NCI-H2029 treated with DMSO at 0.1 percent for 48 hours (cell line): ENCODE measurements around the gene VWA2.

ENCODE experiments used
- DNase-seq: peaks from one replicate; lab custom pipeline; 2025; lab: John Stamatoyannopoulos, UW

VWA2 gene

GRCh38 chr10:114300036-114300645 is 61.1 kb downstream of the VWA2 start:
- no peak for DNase-seq

GRCh38 chr10:114301177-114301576 is 62.1 kb downstream of the VWA2 start:
- no peak for DNase-seq

DNA sequence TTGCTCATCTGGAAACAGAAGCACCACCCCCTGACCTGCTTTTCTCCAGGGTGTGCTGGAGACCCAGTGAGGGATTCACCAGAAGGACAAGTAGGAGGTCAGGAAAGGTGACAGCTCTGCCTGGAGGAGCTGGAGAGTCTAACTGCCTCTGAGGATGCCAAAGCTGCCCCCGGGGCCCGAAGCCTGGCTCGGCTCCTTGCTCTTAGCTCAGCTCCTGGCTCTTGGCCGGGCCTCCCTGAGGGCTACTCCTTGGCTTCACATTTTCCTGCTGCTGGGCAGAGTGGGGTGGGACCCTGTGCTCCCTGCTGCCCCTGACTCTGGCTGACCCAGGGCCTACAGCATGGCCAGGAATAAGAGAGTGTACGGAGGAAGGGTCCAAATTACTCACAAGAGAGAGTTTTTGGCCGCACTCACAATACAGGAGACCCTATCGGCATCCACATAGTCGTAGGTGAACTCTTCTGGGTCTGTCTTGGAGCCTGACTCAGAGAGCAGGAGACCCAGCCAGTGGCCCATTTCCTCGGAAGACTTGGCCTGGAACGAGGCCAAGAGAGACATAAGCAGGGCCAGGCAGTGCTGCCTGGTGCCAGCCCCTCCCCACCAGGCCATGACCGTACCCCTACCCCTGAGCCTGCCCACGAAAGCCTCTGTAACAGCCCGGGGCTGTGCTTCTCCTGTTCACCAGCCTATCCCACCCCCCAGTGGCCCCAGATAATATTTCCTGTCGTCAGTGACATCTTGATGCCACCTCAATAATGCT is 63.1 kb downstream of the VWA2 start:
- no peak for DNase-seq

DNA sequence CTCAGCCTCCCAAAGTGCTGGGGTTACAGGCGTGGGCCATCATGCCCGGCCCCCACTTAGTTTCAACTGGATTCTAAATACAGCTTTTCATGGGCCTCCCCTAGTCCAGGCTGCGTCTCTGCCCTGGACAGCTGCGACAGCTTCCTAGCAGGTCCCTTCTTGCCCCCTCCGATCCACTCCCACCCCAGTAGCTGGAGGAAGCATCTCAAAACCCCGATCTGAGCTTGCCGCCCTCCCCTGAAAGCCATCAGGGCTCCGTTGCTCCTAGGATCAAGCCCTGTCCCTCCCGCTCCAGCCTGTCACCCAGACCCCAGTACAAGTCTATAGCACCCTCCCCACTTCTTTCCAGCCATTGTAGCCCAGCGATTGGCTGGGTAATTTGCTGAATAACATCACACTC is 64.5 kb downstream of the VWA2 start:
- DNase-seq, result no peak

- peak; percentile 6 for DNase-seq
Observed at GRCh38 chr10:114304017-114304570, 65.0 kb downstream of the VWA2 start.

DNA sequence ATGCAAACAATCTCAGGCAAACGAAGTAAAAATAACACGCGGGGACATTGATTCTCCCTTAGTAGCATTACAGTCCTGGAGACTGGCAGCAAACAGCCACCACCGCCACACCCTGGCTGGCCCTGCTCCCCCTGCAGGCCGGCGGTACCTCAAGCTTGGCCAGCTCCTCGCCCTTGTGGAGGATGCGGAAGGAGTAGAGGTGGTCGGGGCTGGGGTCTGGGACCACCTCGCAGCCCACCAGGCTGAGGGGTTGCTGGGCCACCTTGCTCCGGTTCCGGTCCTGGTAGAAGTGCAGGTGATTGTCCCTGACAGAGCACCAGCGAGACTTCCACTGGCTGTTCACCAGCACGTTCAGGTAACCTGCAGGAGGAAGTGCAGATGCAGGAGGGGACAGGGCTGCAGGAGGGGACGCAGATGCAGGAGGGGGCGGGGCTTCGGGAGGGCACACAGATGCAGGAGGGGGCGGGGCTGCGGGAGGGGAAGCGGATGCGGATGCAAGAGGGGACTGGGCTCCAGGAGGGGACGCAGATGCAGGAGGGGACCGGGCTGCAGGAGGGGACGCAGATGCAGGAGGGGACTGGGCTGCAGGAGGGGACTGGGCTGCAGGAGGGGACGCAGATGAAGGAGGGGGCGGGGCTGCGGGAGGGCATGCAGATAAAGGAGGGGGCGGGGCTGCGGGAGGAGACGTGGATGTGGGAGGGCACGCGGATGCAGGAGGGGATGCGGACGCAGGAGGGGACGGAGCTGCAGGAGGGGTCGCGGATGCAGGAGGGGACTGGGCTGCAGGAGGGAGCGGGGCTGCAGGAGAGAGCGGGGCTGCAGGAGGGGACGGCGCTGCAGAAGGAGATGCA is 65.7 kb downstream of the VWA2 start:
- DNase-seq, result peak; percentile 2

GRCh38 chr10:114305521-114305925 is 66.5 kb downstream of the VWA2 start:
- DNase-seq, result no peak

- DNase-seq, result no peak
Observed at GRCh38 chr10:114306116-114306973, 67.3 kb downstream of the VWA2 start.

- DNase-seq, result no peak
Observed at GRCh38 chr10:114307731-114308130, 68.7 kb downstream of the VWA2 start.

GRCh38 chr10:114308531-114309363 is 69.7 kb downstream of the VWA2 start:
- no peak for DNase-seq

DNA sequence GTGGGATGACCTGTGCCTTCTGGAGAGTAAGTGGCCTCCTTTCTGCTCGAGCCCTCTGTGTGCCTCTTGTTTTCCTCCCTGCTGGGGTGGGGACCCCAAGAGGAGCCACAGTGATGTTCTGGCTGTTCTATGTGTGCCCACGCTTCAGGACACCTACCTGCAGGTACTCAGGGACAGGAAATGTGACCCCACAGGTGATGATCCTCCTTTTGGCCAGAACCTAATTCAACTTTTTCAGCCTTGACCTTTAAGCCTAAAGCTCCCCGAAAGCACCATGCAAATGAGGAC is 70.3 kb downstream of the VWA2 start:
- DNase-seq, result no peak

GRCh38 chr10:114310346-114310745 is 71.3 kb downstream of the VWA2 start:
- DNase-seq, result no peak

DNA sequence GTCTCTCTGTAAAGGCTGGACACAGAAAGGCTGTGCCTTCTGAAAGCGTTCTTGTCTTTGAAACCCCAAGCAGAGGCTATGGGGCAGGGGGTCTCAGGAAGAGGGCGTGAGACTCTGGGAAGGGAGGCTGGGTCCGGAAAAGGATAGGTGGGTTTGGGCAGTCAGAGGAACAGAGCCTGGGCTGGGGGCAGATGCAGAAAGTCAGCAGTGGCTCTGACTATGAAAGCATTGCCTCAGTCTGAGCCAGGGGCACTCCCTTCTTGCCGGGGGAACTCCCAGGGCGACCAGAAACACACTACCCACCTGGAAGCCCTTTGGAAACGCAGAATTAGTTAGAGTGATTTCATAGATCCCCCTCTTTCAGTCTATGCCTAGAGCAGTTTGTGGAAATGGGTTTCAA is 72.0 kb downstream of the VWA2 start:
- no peak for DNase-seq

GRCh38 chr10:114311496-114312209 is 72.6 kb downstream of the VWA2 start:
- DNase-seq, result no peak

- no peak for DNase-seq
Observed at GRCh38 chr10:114313139-114313538, 74.1 kb downstream of the VWA2 start.

- no peak for DNase-seq
Observed at GRCh38 chr10:114313866-114314265, 74.8 kb downstream of the VWA2 start.

DNA sequence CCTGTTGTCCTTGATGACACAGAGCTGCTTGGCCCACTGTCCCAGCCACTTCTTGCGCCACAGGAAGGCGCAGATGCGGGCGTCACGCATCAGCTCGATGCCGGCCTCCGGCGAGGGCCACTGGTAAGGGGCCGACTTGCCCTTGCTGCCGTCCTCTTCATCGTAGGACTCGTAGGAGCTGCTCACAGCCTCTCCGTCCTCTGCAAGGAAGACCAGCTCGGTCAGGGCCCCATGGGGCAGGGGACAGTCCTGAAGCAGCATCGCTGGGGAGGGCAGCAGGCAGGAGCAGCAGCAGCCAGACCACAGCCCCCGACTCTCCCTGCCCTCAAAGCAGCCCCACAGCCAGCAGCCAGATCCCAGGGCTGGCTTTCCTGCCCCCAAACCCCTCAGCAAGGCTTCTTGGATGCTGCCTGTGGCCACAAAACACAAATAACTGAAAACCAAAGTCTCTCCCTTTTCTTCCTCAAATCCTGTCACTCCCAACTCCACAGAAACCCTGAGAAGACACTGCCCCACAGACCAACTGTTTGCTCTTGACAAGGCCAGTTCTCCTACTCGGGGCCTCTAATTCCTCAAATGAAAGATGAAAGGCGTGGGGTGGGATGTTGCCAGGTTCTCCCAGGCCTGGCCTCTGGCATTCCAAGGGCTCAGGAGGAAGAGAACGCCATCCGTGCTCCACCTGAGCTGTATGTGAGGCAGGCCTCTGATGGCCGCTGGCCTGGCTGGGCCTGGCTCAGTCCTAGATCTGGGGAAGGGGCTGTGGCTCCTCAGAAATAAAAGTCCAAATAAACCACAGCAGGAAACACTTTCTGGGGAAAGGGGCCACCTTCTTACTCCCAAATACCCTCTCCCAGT is 76.7 kb downstream of the VWA2 start:
- DNase-seq, result no peak

DNA sequence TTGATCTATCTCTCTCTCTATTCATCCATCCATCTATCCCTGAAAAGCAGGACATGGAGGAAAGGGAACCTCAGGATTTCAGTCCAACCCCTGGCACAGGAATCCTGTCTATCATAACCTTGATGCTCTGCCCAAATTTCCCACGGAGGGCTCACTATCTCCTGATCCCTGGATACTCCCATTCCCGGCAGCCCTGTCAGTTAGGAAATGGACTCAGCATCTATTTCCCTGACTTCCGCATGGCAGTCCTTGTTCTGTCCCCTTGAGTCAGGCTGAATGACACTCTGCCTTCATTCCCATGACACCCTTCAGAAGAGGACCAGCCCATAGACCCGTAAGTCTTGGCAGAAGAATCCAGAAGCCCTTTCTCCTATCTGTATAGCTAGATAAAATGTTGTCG is 77.7 kb downstream of the VWA2 start:
- DNase-seq, result no peak
